ENCODE measurements around the gene FCSK. TPM values are rescaled to one million over a fixed set of nuclear protein-coding genes. Genes with fewer than 3 reads are reported as not detected.

Gene FCSK
- total RNA-seq, 1 donor from 2014 or later: 16.1 TPM

- DNase-seq (ENCODE audit: low read depth): no peak
- Histone ChIP-seq H3K36me3 (ENCODE audit: control insufficient read depth, insufficient read depth, low read length) (peaks cover 19% of the 10 kb centered on the region), H3K4me3 (ENCODE audit: low read depth, low read length) (no peak overlapping the region), H3K27me3 (ENCODE audit: control insufficient read depth, insufficient read depth, low read length) (no peaks in the 10 kb centered on the region)
- FAIRE-seq: no peak
- TF ChIP-seq, protein P1, sequence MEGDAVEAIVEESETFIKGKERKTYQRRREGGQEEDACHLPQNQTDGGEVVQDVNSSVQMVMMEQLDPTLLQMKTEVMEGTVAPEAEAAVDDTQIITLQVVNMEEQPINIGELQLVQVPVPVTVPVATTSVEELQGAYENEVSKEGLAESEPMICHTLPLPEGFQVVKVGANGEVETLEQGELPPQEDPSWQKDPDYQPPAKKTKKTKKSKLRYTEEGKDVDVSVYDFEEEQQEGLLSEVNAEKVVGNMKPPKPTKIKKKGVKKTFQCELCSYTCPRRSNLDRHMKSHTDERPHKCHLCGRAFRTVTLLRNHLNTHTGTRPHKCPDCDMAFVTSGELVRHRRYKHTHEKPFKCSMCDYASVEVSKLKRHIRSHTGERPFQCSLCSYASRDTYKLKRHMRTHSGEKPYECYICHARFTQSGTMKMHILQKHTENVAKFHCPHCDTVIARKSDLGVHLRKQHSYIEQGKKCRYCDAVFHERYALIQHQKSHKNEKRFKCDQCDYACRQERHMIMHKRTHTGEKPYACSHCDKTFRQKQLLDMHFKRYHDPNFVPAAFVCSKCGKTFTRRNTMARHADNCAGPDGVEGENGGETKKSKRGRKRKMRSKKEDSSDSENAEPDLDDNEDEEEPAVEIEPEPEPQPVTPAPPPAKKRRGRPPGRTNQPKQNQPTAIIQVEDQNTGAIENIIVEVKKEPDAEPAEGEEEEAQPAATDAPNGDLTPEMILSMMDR (IDR thresholded peaks at IDR 0.05; ENCODE audit: insufficient read depth, low read length, severe bottlenecking): no peak
These were observed 26.0 kb downstream of the FCSK start for GRCh38 chr16:70480127-70481105.

- TF ChIP-seq, protein P1 (IDR thresholded peaks at IDR 0.05; ENCODE audit: insufficient read depth, low read length, severe bottlenecking): no peak
- Histone ChIP-seq H3K4me3 (ENCODE audit: low read depth, low read length) (no peak overlapping the region), H3K36me3 (ENCODE audit: control insufficient read depth, insufficient read depth, low read length) (peaks cover 23% of the 10 kb centered on the region), H3K27me3 (ENCODE audit: control insufficient read depth, insufficient read depth, low read length) (no peaks in the 10 kb centered on the region)
- FAIRE-seq (no peak), DNase-seq (ENCODE audit: low read depth) (peak; percentile 29)
These were observed 27.6 kb downstream of the FCSK start for GRCh38 chr16:70481929-70482536.

DNA sequence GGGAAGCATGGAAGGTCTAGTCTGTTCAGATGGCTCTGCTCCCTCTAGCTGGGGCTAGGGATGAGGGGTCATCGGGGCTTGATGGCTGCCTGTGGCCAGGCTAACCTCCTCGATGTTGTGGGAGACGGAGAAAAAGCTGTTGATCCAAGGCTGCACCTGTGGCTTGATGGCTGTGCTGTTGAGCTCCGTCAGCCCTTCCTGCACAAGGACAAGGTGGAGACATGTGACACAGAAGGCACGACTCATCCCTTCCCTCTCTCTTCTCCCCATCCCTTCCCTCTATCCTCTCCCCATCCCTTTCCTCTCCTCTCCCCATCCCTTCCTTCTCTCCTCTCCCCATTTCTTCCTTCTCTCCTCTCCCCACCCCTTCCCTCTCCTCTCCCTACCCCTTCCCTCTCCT lies 28.2 kb downstream of the FCSK start:
- FAIRE-seq (peak; percentile 18), DNase-seq (ENCODE audit: low read depth) (no peak)
- TF ChIP-seq, protein P1 (IDR thresholded peaks at IDR 0.05; ENCODE audit: insufficient read depth, low read length, severe bottlenecking): no peak
- Histone ChIP-seq H3K36me3 (ENCODE audit: control insufficient read depth, insufficient read depth, low read length) (peaks cover 23% of the 10 kb centered on the region), H3K27me3 (ENCODE audit: control insufficient read depth, insufficient read depth, low read length) (no peaks in the 10 kb centered on the region), H3K4me3 (ENCODE audit: low read depth, low read length) (no peak overlapping the region)

GRCh38 chr16:70483426-70483825 lies 29.0 kb downstream of the FCSK start:
- Histone ChIP-seq H3K36me3 (ENCODE audit: control insufficient read depth, insufficient read depth, low read length) (peaks cover 21% of the 10 kb centered on the region), H3K4me3 (ENCODE audit: low read depth, low read length) (no peak overlapping the region), H3K27me3 (ENCODE audit: control insufficient read depth, insufficient read depth, low read length) (no peaks in the 10 kb centered on the region)
- peak; percentile 7 for FAIRE-seq
- no peak for DNase-seq (ENCODE audit: low read depth)
- TF ChIP-seq, protein P1 (IDR thresholded peaks at IDR 0.05; ENCODE audit: insufficient read depth, low read length, severe bottlenecking): no peak

- TF ChIP-seq, protein P1 (IDR thresholded peaks at IDR 0.05; ENCODE audit: insufficient read depth, low read length, severe bottlenecking): no peak
- H3K36me3 ChIP-seq (ENCODE audit: control insufficient read depth, insufficient read depth, low read length): peaks cover 18% of the 10 kb centered on the region
- no peaks in the 10 kb centered on the region for H3K27me3 ChIP-seq (ENCODE audit: control insufficient read depth, insufficient read depth, low read length)
- H3K4me3 ChIP-seq (ENCODE audit: low read depth, low read length): no peak overlapping the region
- DNase-seq (ENCODE audit: low read depth) (no peak), FAIRE-seq (no peak)
These were observed 30.5 kb downstream of the FCSK start for GRCh38 chr16:70484867-70485266.

Measured in bronchial epithelial cell (primary cell).